Gastrocnemius medialis (tissue), 4 donors: ENCODE data around the gene SLC11A1.

Experiments
- POLR2A ChIP-seq, 2 donors: fragments of 450-650 bp; IDR thresholded peaks; one replicate each; pipeline ENCODE4 v1.6.1; 2017; ENCODE audit warnings: antibody characterized with exemption in 2 of 2, mild to moderate bottlenecking in 2 of 2, moderate library complexity in 2 of 2
- TF ChIP-seq, protein P1 (sequence below), 5 experiments: fragments of 450-650 bp in 3 of 5; fragments of 200-600 bp in 2 of 5; sonication (generic) in 2 of 5; IDR thresholded peaks in 4 of 5; conservative IDR thresholded peaks in 1 of 5; 1 replicate in 4 of 5; 2 replicates in 1 of 5; pipeline ENCODE4 v1.5.1; 2016 to 2019; ENCODE audit warnings: antibody characterized with exemption in 5 of 5, mild to moderate bottlenecking in 3 of 5, moderate library complexity in 3 of 5

DNA sequence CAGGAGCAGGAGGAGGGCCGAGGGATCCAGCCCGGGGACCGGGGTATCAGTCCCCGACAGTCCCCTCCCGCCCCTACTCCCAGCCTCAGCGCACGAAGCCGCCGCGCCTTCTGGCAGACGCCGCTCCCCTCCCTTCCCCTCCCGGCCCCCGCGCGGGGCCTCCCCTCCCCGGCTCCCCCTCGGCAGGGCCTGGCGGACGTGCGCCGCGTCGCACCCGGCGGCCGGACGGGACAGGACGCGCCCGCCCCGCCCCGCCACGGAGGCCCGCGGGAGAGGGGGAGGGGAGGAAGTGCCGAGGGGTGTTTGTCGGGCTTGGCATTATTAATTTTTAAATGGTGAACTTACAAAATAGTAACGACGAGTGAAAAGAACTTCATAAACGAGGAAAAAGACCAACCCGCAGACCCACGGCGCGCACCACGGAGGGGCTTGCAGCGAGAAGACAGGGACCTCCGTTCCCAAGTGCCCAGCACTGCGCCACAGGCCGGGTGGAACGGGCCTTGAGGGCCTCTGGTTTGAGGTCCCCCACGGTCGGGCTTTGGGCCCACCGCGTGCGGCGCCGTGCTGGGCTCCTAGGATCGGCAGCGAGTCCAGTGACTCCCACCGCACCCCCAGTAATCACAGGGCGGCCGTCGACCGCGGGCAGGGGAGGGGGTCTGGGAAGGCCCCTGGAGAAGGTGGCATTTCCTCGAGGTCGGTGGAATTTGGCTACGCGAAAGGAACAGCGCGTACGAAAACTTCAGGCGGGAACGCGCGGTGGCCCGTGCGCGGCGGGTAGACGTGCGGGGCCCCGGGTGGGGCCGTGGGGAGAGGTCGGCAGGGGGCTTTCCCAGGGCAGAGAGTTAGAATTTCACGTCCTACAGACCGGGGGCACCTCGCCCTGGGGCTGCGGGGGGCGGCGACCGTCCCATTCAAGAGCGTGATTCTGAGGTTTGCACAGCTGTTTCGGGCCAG is 16.6 kb downstream of the SLC11A1 start:
- TF ChIP-seq, protein P1, sequence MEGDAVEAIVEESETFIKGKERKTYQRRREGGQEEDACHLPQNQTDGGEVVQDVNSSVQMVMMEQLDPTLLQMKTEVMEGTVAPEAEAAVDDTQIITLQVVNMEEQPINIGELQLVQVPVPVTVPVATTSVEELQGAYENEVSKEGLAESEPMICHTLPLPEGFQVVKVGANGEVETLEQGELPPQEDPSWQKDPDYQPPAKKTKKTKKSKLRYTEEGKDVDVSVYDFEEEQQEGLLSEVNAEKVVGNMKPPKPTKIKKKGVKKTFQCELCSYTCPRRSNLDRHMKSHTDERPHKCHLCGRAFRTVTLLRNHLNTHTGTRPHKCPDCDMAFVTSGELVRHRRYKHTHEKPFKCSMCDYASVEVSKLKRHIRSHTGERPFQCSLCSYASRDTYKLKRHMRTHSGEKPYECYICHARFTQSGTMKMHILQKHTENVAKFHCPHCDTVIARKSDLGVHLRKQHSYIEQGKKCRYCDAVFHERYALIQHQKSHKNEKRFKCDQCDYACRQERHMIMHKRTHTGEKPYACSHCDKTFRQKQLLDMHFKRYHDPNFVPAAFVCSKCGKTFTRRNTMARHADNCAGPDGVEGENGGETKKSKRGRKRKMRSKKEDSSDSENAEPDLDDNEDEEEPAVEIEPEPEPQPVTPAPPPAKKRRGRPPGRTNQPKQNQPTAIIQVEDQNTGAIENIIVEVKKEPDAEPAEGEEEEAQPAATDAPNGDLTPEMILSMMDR (IDR thresholded peaks at IDR 0.05 in 4 of 5, conservative IDR thresholded peaks at IDR 0.05 in 1 of 5), result no peak
- TF ChIP-seq POLR2A (IDR thresholded peaks at IDR 0.05), result peak in 1 of 2 donors; percentile 10
